NCI-H1105 treated with DMSO at 0.1 percent for 48 hours (cell line): Measurements from ENCODE around the gene HOXA3.

Experiments used
- DNase-seq: peaks from one replicate; lab custom pipeline; 2025; lab: John Stamatoyannopoulos, UW

HOXA3 gene

GRCh38 chr7:27154901-27155815 is 2.8 kb upstream of the HOXA3 start:
- no peak for DNase-seq

- DNase-seq: no peak
These were observed 2.0 kb upstream of the HOXA3 start for GRCh38 chr7:27154369-27154768.

GRCh38 chr7:27153526-27153925 is 1.1 kb upstream of the HOXA3 start:
- DNase-seq: no peak

- DNase-seq: no peak
These were observed 546 bp upstream of the HOXA3 start for GRCh38 chr7:27152816-27153442.

- DNase-seq: no peak
These were observed 947 bp downstream of the HOXA3 start for GRCh38 chr7:27151341-27151930.

- DNase-seq: peak; percentile 86
These were observed 1.6 kb downstream of the HOXA3 start for GRCh38 chr7:27150568-27151340.

- peak; percentile 47 for DNase-seq
These were observed 2.4 kb downstream of the HOXA3 start for GRCh38 chr7:27149842-27150567.

GRCh38 chr7:27148756-27149641 is 3.4 kb downstream of the HOXA3 start:
- DNase-seq: peak; percentile 41

GRCh38 chr7:27148031-27148755 is 4.2 kb downstream of the HOXA3 start:
- DNase-seq: peak; percentile 63

- DNase-seq: peak; percentile 79
These were observed 5.0 kb downstream of the HOXA3 start, which contains the start of gene HOXA6 for GRCh38 chr7:27147199-27148030. TSS of gene HOXA6 (minus strand) at chr7:27147774. CDS start at chr7:27147749, 25 bp downstream.

GRCh38 chr7:27146491-27147198 is 5.7 kb downstream of the HOXA3 start:
- DNase-seq: no peak

GRCh38 chr7:27145914-27146412 is 6.4 kb downstream of the HOXA3 start:
- DNase-seq: no peak

GRCh38 chr7:27145165-27145913 is 7.0 kb downstream of the HOXA3 start:
- DNase-seq: no peak

GRCh38 chr7:27144781-27145164 is 7.6 kb downstream of the HOXA3 start:
- no peak for DNase-seq

GRCh38 chr7:27143950-27144780 is 8.2 kb downstream of the HOXA3 start:
- DNase-seq: no peak
